Measurements from ENCODE around the gene NRP2.
A peak's percentile ranks its signal among the peaks of the same experiment; 100 is the strongest.

Gene NRP2, protein sequence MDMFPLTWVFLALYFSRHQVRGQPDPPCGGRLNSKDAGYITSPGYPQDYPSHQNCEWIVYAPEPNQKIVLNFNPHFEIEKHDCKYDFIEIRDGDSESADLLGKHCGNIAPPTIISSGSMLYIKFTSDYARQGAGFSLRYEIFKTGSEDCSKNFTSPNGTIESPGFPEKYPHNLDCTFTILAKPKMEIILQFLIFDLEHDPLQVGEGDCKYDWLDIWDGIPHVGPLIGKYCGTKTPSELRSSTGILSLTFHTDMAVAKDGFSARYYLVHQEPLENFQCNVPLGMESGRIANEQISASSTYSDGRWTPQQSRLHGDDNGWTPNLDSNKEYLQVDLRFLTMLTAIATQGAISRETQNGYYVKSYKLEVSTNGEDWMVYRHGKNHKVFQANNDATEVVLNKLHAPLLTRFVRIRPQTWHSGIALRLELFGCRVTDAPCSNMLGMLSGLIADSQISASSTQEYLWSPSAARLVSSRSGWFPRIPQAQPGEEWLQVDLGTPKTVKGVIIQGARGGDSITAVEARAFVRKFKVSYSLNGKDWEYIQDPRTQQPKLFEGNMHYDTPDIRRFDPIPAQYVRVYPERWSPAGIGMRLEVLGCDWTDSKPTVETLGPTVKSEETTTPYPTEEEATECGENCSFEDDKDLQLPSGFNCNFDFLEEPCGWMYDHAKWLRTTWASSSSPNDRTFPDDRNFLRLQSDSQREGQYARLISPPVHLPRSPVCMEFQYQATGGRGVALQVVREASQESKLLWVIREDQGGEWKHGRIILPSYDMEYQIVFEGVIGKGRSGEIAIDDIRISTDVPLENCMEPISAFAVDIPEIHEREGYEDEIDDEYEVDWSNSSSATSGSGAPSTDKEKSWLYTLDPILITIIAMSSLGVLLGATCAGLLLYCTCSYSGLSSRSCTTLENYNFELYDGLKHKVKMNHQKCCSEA

DNA sequence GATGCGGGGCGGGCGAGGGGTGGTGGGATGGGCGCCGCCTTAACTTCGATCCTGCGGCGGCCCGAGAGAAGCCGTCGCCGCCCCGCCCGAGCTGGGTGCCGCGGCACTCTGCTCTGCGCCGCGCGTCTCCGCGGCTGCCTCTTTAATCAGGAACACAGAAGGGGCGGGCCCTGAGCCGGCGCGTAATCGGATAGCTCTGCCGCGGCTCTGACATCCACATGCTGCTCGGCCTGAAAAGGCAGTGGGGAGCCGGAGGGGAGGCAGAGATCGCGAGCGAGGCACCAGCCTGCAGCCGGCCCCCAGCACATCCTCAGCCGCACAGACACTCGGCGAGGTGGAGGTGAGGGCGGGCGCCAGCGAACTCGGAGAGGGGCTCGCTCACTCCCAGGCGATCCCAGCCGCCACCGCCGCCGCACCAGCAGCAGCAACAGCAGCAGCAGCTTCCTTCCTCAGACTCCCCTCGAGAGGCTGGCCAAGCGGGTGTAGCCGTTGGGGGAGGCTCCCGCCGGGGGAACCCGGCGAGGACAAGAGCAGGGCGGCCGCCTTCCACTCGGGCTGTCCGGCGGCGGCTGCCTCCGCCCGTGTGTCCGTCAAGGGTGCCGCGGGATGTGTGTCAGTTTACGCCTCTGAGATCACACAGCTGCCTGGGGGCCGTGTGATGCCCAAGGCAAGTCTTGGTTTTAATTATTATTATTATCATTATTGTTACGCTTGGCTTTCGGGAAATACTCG lies at the start of gene NRP2:
Gene NRP2 (plus strand): TSS at position 263 of the 732 bp plus-strand sequence. CDS start 790 bp downstream, outside the sequence.
- Histone ChIP-seq H3K27me3 (ENCODE audit: control insufficient read depth, insufficient read depth, low read length) (peaks cover 68% of the 10 kb centered on the region), H3K4me3 (ENCODE audit: low read length) (peak within 1 kb of the TSS; percentile 39), H3K9me3 (ENCODE audit: control insufficient read depth, low read length) (no peaks in the 10 kb centered on the region), H3K4me1 (ENCODE audit: control insufficient read depth, insufficient read depth, low read length) (peaks cover 52% of the 10 kb centered on the region), H3K36me3 (ENCODE audit: control insufficient read depth, insufficient read depth, low read length) (no peaks in the 10 kb centered on the region), H3K9ac (ENCODE audit: low read length) (peak within 1 kb of the TSS; percentile 56)

DNA sequence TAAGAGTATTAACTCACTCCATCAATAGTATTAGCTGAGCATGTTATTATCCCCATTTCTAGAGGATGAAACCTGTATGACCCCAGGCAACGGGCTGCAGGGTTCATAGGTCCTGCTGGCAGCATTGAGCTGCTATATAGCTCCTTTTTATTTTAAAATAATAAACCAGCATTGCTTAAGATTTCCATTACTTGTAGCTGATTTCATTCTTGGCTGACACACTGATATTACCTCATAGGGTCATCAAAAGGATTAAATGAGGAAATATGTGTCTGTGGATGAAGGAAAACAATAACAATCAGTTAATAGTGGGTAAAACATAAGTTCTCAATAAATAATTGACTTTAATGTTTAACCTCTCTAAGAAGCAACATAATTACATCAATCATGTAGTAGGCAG lies 48.3 kb upstream of the NRP2 start:
- H3K4me3 ChIP-seq (ENCODE audit: low read length) = no peak overlapping the region
- H3K4me1 ChIP-seq (ENCODE audit: control insufficient read depth, insufficient read depth, low read length) = no peaks in the 10 kb centered on the region
- H3K36me3 ChIP-seq (ENCODE audit: control insufficient read depth, insufficient read depth, low read length) = no peaks in the 10 kb centered on the region
- H3K9me3 ChIP-seq (ENCODE audit: control insufficient read depth, low read length) = no peaks in the 10 kb centered on the region
- H3K27me3 ChIP-seq (ENCODE audit: control insufficient read depth, insufficient read depth, low read length) = no peaks in the 10 kb centered on the region
- H3K9ac ChIP-seq (ENCODE audit: low read length) = no peak overlapping the region

DNA sequence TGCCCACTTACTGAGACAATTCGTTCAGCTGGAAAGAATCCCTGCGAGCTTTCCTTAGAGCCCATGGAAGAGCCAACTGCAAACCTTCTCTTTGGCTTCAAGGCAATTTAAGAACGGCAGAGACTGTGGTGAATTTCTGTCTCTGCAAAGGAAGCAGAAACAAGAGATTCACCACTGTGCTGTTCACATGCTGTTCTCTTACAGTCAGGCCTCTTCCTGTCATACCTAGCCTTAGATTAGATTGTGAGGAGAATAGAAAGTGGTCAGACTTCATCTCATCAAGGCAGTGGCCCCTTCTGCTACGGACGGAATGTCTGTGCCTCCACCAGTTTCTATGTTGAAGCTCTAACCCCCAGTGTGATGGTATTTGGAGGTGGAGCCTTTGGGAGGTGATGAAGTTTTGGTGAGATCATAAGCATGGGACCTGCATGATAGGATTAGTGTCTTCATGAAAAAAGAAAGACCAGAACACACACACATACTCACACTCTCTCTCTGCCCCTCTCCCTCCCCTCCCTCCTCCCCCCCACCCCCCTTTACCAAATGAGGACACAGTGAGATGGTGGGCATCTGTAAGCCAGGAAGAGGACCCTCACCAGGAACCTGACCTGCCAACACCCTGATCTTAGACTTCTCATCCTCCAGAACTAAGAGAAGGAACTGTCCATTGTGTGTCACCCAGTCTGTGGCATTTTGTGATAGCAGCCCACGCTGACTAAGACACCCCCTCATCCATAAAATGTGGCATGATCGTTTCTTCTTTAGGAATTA lies 45.6 kb upstream of the NRP2 start:
- no peak overlapping the region for H3K4me3 ChIP-seq (ENCODE audit: low read length)
- no peaks in the 10 kb centered on the region for H3K4me1 ChIP-seq (ENCODE audit: control insufficient read depth, insufficient read depth, low read length)
- H3K9me3 ChIP-seq (ENCODE audit: control insufficient read depth, low read length) = no peaks in the 10 kb centered on the region
- H3K36me3 ChIP-seq (ENCODE audit: control insufficient read depth, insufficient read depth, low read length) = no peaks in the 10 kb centered on the region
- H3K9ac ChIP-seq (ENCODE audit: low read length) = no peak overlapping the region
- no peaks in the 10 kb centered on the region for H3K27me3 ChIP-seq (ENCODE audit: control insufficient read depth, insufficient read depth, low read length)

DNA sequence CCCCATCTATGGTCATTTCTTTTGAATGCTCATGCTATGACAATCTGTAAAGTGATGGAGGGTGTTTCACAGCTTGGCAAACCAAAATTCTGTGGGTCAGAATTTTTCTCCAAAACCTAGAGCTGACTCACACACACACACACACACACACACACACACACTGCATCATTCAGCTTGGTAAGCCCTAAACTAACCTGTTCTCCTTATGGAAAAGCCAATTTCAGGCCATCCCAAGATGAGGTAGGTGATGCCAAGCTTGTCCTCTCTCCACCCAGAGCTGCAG lies 45.0 kb upstream of the NRP2 start:
- H3K27me3 ChIP-seq (ENCODE audit: control insufficient read depth, insufficient read depth, low read length) = no peaks in the 10 kb centered on the region
- no peaks in the 10 kb centered on the region for H3K4me1 ChIP-seq (ENCODE audit: control insufficient read depth, insufficient read depth, low read length)
- H3K9me3 ChIP-seq (ENCODE audit: control insufficient read depth, low read length) = no peaks in the 10 kb centered on the region
- H3K36me3 ChIP-seq (ENCODE audit: control insufficient read depth, insufficient read depth, low read length) = no peaks in the 10 kb centered on the region
- no peak overlapping the region for H3K4me3 ChIP-seq (ENCODE audit: low read length)
- H3K9ac ChIP-seq (ENCODE audit: low read length) = no peak overlapping the region

DNA sequence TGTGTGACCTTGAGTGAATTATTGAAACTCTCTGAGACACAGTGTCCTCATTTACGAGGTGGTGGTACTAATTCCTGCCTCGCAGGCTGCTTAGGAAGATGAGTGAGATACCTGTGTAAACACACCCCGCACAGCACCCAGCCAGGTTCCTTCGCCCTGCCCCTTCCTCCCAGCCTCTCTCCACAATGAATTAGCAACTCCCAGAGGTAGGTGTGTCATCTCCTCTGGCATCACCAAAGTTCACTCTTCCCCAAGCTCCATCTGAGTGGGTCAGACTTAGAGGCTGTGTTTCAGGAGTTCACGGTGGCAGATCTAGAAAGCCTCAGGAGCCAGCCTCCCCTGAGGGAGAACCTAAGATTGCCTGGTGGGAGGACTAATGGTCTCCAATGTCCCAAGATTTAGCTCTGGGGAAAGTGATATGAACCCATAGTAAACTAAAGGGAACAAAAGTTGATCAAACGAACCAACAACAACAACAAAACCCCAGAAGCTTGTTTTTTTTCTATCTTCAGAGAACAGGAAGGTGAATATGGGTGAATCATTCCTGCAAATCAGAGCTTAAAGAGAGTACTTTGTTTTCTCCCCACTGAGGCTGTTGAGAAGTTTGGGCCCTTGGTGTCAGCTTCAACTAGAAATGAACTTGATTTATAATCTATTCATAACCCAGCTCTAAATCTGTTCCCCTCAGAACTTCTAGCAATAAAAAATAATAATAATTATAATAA lies 44.4 kb upstream of the NRP2 start:
- no peak overlapping the region for H3K9ac ChIP-seq (ENCODE audit: low read length)
- no peak overlapping the region for H3K4me3 ChIP-seq (ENCODE audit: low read length)

DNA sequence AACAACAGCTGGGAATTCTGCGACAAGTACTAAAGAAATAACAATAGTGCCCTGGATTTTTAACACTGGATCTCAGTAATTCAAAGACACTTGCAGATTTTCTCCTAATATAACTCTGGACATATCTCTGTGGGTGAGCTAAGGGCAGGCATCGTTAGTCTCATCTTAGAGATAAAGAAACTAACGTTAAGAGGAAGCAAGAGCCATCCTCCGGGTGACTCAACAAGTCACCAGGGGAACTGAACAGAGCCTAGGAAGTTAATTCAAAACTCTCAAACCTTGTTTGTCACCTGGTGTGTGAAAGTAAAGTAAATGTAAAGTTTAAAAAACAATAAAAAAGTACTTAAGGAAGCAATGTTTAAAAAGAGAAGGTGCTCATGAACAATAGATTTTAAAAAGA lies 41.6 kb upstream of the NRP2 start:
- Histone ChIP-seq H3K27me3 (ENCODE audit: control insufficient read depth, insufficient read depth, low read length) (peaks cover 6% of the 10 kb centered on the region), H3K9me3 (ENCODE audit: control insufficient read depth, low read length) (no peaks in the 10 kb centered on the region), H3K4me1 (ENCODE audit: control insufficient read depth, insufficient read depth, low read length) (no peaks in the 10 kb centered on the region), H3K4me3 (ENCODE audit: low read length) (no peak overlapping the region), H3K36me3 (ENCODE audit: control insufficient read depth, insufficient read depth, low read length) (no peaks in the 10 kb centered on the region), H3K9ac (ENCODE audit: low read length) (no peak overlapping the region)

More for the DNA sequence above, 44.4 kb upstream of the NRP2 start:
- no peaks in the 10 kb centered on the region for H3K36me3 ChIP-seq (ENCODE audit: control insufficient read depth, insufficient read depth, low read length)
- H3K9me3 ChIP-seq (ENCODE audit: control insufficient read depth, low read length) = no peaks in the 10 kb centered on the region
- H3K4me1 ChIP-seq (ENCODE audit: control insufficient read depth, insufficient read depth, low read length) = no peaks in the 10 kb centered on the region
- no peaks in the 10 kb centered on the region for H3K27me3 ChIP-seq (ENCODE audit: control insufficient read depth, insufficient read depth, low read length)

DNA sequence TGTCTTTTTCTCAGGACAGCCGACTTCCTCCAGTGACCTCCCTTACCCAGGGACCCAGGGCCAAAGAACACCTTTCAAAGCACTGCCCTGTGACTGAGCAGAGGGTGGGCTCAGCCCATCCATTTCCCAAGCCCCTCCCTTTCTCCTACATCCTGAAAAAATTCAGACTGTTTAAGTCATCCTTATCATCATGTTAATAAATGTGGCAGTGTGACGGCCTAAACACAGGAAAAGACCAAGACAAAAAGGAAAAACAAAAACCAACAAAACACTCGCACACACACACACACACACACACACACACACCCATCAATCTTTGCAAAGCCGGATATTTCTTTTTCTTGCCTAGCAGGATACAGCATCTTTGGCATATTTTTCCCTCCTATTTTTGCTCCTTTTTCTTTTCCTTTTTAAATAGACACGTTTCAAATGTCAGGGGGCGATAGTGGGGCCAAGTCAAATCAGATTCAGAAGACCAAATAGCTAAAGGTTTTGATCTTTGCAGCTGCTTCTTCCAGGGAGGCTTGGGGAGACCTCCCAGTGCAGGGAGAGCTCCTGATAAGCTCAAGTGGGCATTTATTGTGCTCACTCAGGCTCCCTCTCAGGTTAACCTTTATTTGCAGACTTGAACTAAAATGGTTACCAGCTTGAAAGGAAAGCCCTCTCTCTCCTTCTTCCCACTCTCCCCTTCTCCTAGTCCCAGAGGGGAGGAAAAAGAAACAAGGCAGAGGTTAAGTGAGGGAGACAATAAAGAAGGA lies 39.5 kb upstream of the NRP2 start:
- Histone ChIP-seq H3K4me1 (ENCODE audit: control insufficient read depth, insufficient read depth, low read length) (no peaks in the 10 kb centered on the region), H3K4me3 (ENCODE audit: low read length) (no peak overlapping the region)

DNA sequence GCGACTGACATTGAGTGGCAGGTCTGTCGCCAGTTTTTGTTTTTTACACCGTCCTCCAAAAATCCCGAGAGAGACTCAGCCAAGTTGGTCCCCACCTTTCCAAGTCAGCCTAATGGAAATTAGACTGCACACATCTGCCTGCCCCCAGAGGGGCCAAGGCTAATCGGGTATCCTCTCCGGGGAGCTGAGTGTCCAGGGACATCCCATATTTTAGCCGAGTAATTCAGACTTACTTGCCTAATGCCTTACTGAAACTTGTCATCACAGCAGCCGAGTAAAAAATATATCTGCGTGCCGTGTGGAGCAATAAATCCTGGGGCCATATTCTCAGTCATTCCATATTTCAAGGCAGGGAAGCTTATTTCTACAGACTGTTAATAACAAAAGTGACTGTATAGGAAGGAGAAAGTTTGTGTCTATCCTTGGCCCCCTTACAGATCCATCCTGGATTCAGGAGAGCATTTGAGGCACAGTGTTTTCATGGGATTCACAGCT lies 38.9 kb upstream of the NRP2 start:
- Histone ChIP-seq H3K4me1 (ENCODE audit: control insufficient read depth, insufficient read depth, low read length) (no peaks in the 10 kb centered on the region), H3K9me3 (ENCODE audit: control insufficient read depth, low read length) (no peaks in the 10 kb centered on the region), H3K4me3 (ENCODE audit: low read length) (no peak overlapping the region), H3K36me3 (ENCODE audit: control insufficient read depth, insufficient read depth, low read length) (no peaks in the 10 kb centered on the region), H3K27me3 (ENCODE audit: control insufficient read depth, insufficient read depth, low read length) (peaks cover 6% of the 10 kb centered on the region), H3K9ac (ENCODE audit: low read length) (no peak overlapping the region)

More for the DNA sequence above, 39.5 kb upstream of the NRP2 start:
- no peaks in the 10 kb centered on the region for H3K9me3 ChIP-seq (ENCODE audit: control insufficient read depth, low read length)
- peaks cover 6% of the 10 kb centered on the region for H3K27me3 ChIP-seq (ENCODE audit: control insufficient read depth, insufficient read depth, low read length)
- H3K9ac ChIP-seq (ENCODE audit: low read length) = no peak overlapping the region
- H3K36me3 ChIP-seq (ENCODE audit: control insufficient read depth, insufficient read depth, low read length) = no peaks in the 10 kb centered on the region

DNA sequence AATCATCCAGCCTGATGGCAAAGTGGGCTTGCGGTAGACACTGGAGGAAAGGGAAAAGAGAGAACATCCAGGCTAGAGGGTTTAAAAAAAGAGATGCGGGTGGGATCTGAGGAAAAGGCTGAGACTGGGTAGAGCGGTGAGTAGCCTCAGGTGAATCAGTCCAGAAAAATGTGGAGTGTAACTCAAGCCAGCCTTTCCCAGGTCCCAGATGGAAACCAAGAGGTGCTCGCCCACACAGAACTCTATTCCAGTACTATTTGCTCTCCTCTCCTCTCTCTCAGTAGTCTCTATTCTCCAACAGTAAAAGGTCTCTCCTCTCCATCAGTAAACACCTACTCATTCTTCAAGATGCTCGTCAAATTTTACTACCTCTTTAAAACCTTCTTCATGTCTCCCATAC lies 38.3 kb upstream of the NRP2 start:
- Histone ChIP-seq H3K4me1 (ENCODE audit: control insufficient read depth, insufficient read depth, low read length) (no peaks in the 10 kb centered on the region), H3K9me3 (ENCODE audit: control insufficient read depth, low read length) (no peaks in the 10 kb centered on the region), H3K36me3 (ENCODE audit: control insufficient read depth, insufficient read depth, low read length) (no peaks in the 10 kb centered on the region), H3K27me3 (ENCODE audit: control insufficient read depth, insufficient read depth, low read length) (peaks cover 10% of the 10 kb centered on the region), H3K4me3 (ENCODE audit: low read length) (no peak overlapping the region), H3K9ac (ENCODE audit: low read length) (no peak overlapping the region)

DNA sequence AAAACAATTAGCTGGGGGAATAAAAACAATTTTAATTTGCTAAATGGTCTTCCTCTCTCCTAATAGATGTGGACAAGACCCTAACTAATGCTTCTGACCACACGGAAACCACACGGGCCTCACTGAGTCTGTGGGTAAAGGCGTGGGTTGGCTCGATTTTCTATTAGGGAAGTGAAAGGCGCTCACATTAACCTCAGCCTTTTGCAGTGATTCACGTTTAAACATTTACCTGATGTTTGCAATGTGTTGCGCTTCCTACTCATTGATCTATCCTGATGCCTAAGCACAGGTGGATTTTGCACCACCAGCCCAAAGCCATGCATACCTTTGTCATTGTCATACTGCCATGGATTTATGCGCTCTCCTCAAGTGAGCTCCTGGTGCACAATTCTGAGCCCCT lies 35.6 kb upstream of the NRP2 start:
- H3K36me3 ChIP-seq (ENCODE audit: control insufficient read depth, insufficient read depth, low read length) = no peaks in the 10 kb centered on the region
- no peaks in the 10 kb centered on the region for H3K4me1 ChIP-seq (ENCODE audit: control insufficient read depth, insufficient read depth, low read length)
- peaks cover 14% of the 10 kb centered on the region for H3K27me3 ChIP-seq (ENCODE audit: control insufficient read depth, insufficient read depth, low read length)
- no peak overlapping the region for H3K4me3 ChIP-seq (ENCODE audit: low read length)
- H3K9me3 ChIP-seq (ENCODE audit: control insufficient read depth, low read length) = no peaks in the 10 kb centered on the region
- H3K9ac ChIP-seq (ENCODE audit: low read length) = no peak overlapping the region

Measured in mucosa of stomach (tissue), 1 donor.